GM19238 (cell line): ENCODE measurements around the gene KIFC3.
"Not testable (repeated sequence)": the region's sequence is repeated elsewhere in the genome, so short reads cannot be mapped to it uniquely, and the experiment has no call there.

Experiments used
- DNase-seq: peaks from one replicate; pipeline ENCODE4 v3.0.0; 2011; ENCODE audit warnings: low spot score; ENCODE audit not compliant: insufficient read length

The KIFC3 gene

GRCh38 chr16:57825298-57826044, 23.2 kb upstream of the KIFC3 start:
- no peak for DNase-seq

GRCh38 chr16:57824888-57825287, 22.6 kb upstream of the KIFC3 start:
- no peak for DNase-seq

GRCh38 chr16:57823836-57824235, 21.5 kb upstream of the KIFC3 start:
- no peak for DNase-seq

- DNase-seq, result no peak
Measured at GRCh38 chr16:57822856-57823255, 20.6 kb upstream of the KIFC3 start.

GRCh38 chr16:57822018-57822553, 19.8 kb upstream of the KIFC3 start:
- DNase-seq, result no peak

GRCh38 chr16:57821149-57821971, 19.1 kb upstream of the KIFC3 start:
- no peak for DNase-seq

GRCh38 chr16:57818377-57819064, 16.2 kb upstream of the KIFC3 start:
- DNase-seq, result no peak

GRCh38 chr16:57817680-57818079, 15.4 kb upstream of the KIFC3 start:
- no peak for DNase-seq

GRCh38 chr16:57815987-57816745, 13.9 kb upstream of the KIFC3 start:
- DNase-seq, result no peak

- DNase-seq, result no peak
Measured at GRCh38 chr16:57814896-57815295, 12.6 kb upstream of the KIFC3 start.

GRCh38 chr16:57813466-57813865, 11.2 kb upstream of the KIFC3 start:
- DNase-seq, result no peak

GRCh38 chr16:57811340-57811739, 9.0 kb upstream of the KIFC3 start:
- DNase-seq, result not testable (repeated sequence)

- peak; percentile 93 for DNase-seq
Measured at GRCh38 chr16:57810197-57811031, 8.1 kb upstream of the KIFC3 start.

GRCh38 chr16:57809276-57810196, 7.2 kb upstream of the KIFC3 start:
- no peak for DNase-seq

- no peak for DNase-seq
Measured at GRCh38 chr16:57808589-57809228, 6.4 kb upstream of the KIFC3 start.

GRCh38 chr16:57807968-57808528, 5.8 kb upstream of the KIFC3 start:
- peak; percentile 73 for DNase-seq

GRCh38 chr16:57807252-57807967, 5.1 kb upstream of the KIFC3 start:
- DNase-seq, result no peak

- DNase-seq, result no peak
Measured at GRCh38 chr16:57805176-57805575, 2.9 kb upstream of the KIFC3 start.
